ENCODE results near the gene VEPH1.

VEPH1 gene

GRCh38 chr3:157318639-157319288 is 184.5 kb downstream of the VEPH1 start:
- Histone ChIP-seq H3K4me2 (ENCODE audit: low read depth, low read length, poor library complexity, severe bottlenecking) (no peak overlapping the region), H3K4me3 (ENCODE audit: insufficient read depth, low read length, poor library complexity, severe bottlenecking) (no peak overlapping the region), H3K9me3 (ENCODE audit: insufficient read depth, low read length) (no peaks in the 10 kb centered on the region), H3K27me3 (ENCODE audit: low read length) (no peaks in the 10 kb centered on the region), H3F3A (ENCODE audit: insufficient read depth) (no peaks in the 10 kb centered on the region), H2AFZ (ENCODE audit: low read depth, low read length, severe bottlenecking) (no peak overlapping the region), H3K9me2 (replicated peaks; ENCODE audit: insufficient read depth, low read length) (no peaks in the 10 kb centered on the region), H3K36me3 (ENCODE audit: low read length) (no peaks in the 10 kb centered on the region), H3K79me2 (ENCODE audit: insufficient read depth, low read length) (no peaks in the 10 kb centered on the region), H4K20me1 (ENCODE audit: low read depth, low read length) (0 out of 2 replicates have a peak, but pooled peaks cover 2% of the 10 kb centered on the region), H3K9ac (ENCODE audit: low read length) (no peak overlapping the region), H3K27ac (ENCODE audit: low read depth, low read length) (no peak overlapping the region)
- TF ChIP-seq EZH2phosphoT487 (conservative IDR thresholded peaks at IDR 0.05; ENCODE audit: low read length) (no peak), CTCF (IDR thresholded peaks at IDR 0.05; ENCODE audit: insufficient read depth, low read length, poor library complexity, severe bottlenecking) (no peak)

- no peaks in the 10 kb centered on the region for H3K36me3 ChIP-seq (ENCODE audit: low read length)
Measured at GRCh38 chr3:157317895-157318294, 185.3 kb downstream of the VEPH1 start.

GRCh38 chr3:157313186-157313585 is 190.0 kb downstream of the VEPH1 start:
- no peak overlapping the region for H2AFZ ChIP-seq (ENCODE audit: low read depth, low read length, severe bottlenecking)
- no peaks in the 10 kb centered on the region for H3K9me3 ChIP-seq (ENCODE audit: insufficient read depth, low read length)
- no peak overlapping the region for H3K9ac ChIP-seq (ENCODE audit: low read length)
- no peaks in the 10 kb centered on the region for H3K36me3 ChIP-seq (ENCODE audit: low read length)
- H3K4me2 ChIP-seq (ENCODE audit: low read depth, low read length, poor library complexity, severe bottlenecking), result no peak overlapping the region
- H3K9me2 ChIP-seq (replicated peaks; ENCODE audit: insufficient read depth, low read length), result no peaks in the 10 kb centered on the region
- no peaks in the 10 kb centered on the region for H3F3A ChIP-seq (ENCODE audit: insufficient read depth)
- no peaks in the 10 kb centered on the region for H3K27me3 ChIP-seq (ENCODE audit: low read length)
- H4K20me1 ChIP-seq (ENCODE audit: low read depth, low read length), result 0 out of 2 replicates have a peak, but pooled peaks cover 2% of the 10 kb centered on the region
- H3K79me2 ChIP-seq (ENCODE audit: insufficient read depth, low read length), result no peaks in the 10 kb centered on the region
- H3K4me3 ChIP-seq (ENCODE audit: insufficient read depth, low read length, poor library complexity, severe bottlenecking), result no peak overlapping the region
- TF ChIP-seq CTCF (IDR thresholded peaks at IDR 0.05; ENCODE audit: insufficient read depth, low read length, poor library complexity, severe bottlenecking), result no peak
- H3K27ac ChIP-seq (ENCODE audit: low read depth, low read length), result no peak overlapping the region

More at GRCh38 chr3:157317895-157318294, 185.3 kb downstream of the VEPH1 start:
- Histone ChIP-seq H3K27me3 (ENCODE audit: low read length) (no peaks in the 10 kb centered on the region), H2AFZ (ENCODE audit: low read depth, low read length, severe bottlenecking) (no peak overlapping the region), H3K9me2 (replicated peaks; ENCODE audit: insufficient read depth, low read length) (no peaks in the 10 kb centered on the region), H3K4me3 (ENCODE audit: insufficient read depth, low read length, poor library complexity, severe bottlenecking) (no peak overlapping the region), H3K27ac (ENCODE audit: low read depth, low read length) (no peak overlapping the region), H3K9ac (ENCODE audit: low read length) (no peak overlapping the region), H3K79me2 (ENCODE audit: insufficient read depth, low read length) (no peaks in the 10 kb centered on the region), H3K4me2 (ENCODE audit: low read depth, low read length, poor library complexity, severe bottlenecking) (no peak overlapping the region), H3F3A (ENCODE audit: insufficient read depth) (no peaks in the 10 kb centered on the region), H3K9me3 (ENCODE audit: insufficient read depth, low read length) (no peaks in the 10 kb centered on the region), H4K20me1 (ENCODE audit: low read depth, low read length) (0 out of 2 replicates have a peak, but pooled peaks cover 2% of the 10 kb centered on the region)
- TF ChIP-seq EZH2phosphoT487 (conservative IDR thresholded peaks at IDR 0.05; ENCODE audit: low read length), result no peak

GRCh38 chr3:157312376-157312745 is 190.9 kb downstream of the VEPH1 start:
- TF ChIP-seq EZH2phosphoT487 (conservative IDR thresholded peaks at IDR 0.05; ENCODE audit: low read length), result no peak
- TF ChIP-seq CTCF (IDR thresholded peaks at IDR 0.05; ENCODE audit: insufficient read depth, low read length, poor library complexity, severe bottlenecking), result no peak
- H3K27me3 ChIP-seq (ENCODE audit: low read length), result no peaks in the 10 kb centered on the region
- H3F3A ChIP-seq (ENCODE audit: insufficient read depth), result no peaks in the 10 kb centered on the region
- no peaks in the 10 kb centered on the region for H3K9me2 ChIP-seq (replicated peaks; ENCODE audit: insufficient read depth, low read length)
- H3K9ac ChIP-seq (ENCODE audit: low read length), result no peak overlapping the region
- no peak overlapping the region for H3K27ac ChIP-seq (ENCODE audit: low read depth, low read length)
- H4K20me1 ChIP-seq (ENCODE audit: low read depth, low read length), result 0 out of 2 replicates have a peak, but pooled peaks cover 2% of the 10 kb centered on the region
- H3K36me3 ChIP-seq (ENCODE audit: low read length), result no peaks in the 10 kb centered on the region
- no peak overlapping the region for H2AFZ ChIP-seq (ENCODE audit: low read depth, low read length, severe bottlenecking)
- H3K4me3 ChIP-seq (ENCODE audit: insufficient read depth, low read length, poor library complexity, severe bottlenecking), result no peak overlapping the region
- H3K9me3 ChIP-seq (ENCODE audit: insufficient read depth, low read length), result no peaks in the 10 kb centered on the region
- H3K4me2 ChIP-seq (ENCODE audit: low read depth, low read length, poor library complexity, severe bottlenecking), result no peak overlapping the region
- no peaks in the 10 kb centered on the region for H3K79me2 ChIP-seq (ENCODE audit: insufficient read depth, low read length)

All from SU-DHL-6 (cell line).